Natural killer cell (primary cell): Measurements from ENCODE around the gene CGA. TPM values are rescaled to one million over a fixed set of nuclear protein-coding genes. Genes with fewer than 3 reads are reported as not detected.
A peak's percentile ranks its signal among the peaks of the same experiment; 100 is the strongest.

Experiments
- ATAC-seq, 3 donors: fragments of 150-1000 bp in 2 of 3; fragments of 200-7000 bp in 1 of 3; cut with Tn5 transposase; 1 replicate in 1 of 3; 2 replicates in 2 of 3; pipeline ENCODE4 v1.10.0; 2021; ENCODE audit warnings: mild to moderate bottlenecking in 2 of 3, moderate library complexity in 2 of 3
- DNase-seq, 2 donors: peaks; one replicate each; pipeline versions ENCODE4 v3.0.0 to v3.0.0-alpha.2; 2013 to 2021; ENCODE audit warnings: mixed read lengths in 1 of 2
- H3K27ac ChIP-seq: one replicate; pipeline ENCODE4 v1.5.1; 2013; ENCODE audit warnings: mild to moderate bottlenecking, low read length
- H3K27me3 ChIP-seq: one replicate; pipeline ENCODE4 v1.6.1; 2013; ENCODE audit warnings: low read length; ENCODE audit not compliant: control insufficient read depth, insufficient read depth
- H3K36me3 ChIP-seq: one replicate; pipeline ENCODE4 v1.6.1; 2013; ENCODE audit warnings: low read length; ENCODE audit not compliant: control insufficient read depth, insufficient read depth
- H3K4me1 ChIP-seq: one replicate; pipeline ENCODE4 v1.6.1; 2013; ENCODE audit warnings: low read length; ENCODE audit not compliant: control insufficient read depth, insufficient read depth
- H3K4me3 ChIP-seq: one replicate; pipeline ENCODE4 v1.5.1; 2013; ENCODE audit warnings: low read length
- H3K9me3 ChIP-seq: one replicate; pipeline ENCODE4 v1.6.1; 2013; ENCODE audit warnings: low read length; ENCODE audit not compliant: control insufficient read depth, insufficient read depth
- H3K27ac Mint-ChIP-seq, 2 donors: one replicate each; pipeline ENCODE4 v1.8.0; 2022; ENCODE audit warnings: mild to moderate bottlenecking in 2 of 2, mixed read lengths in 2 of 2, moderate library complexity in 1 of 2
- H3K27me3 Mint-ChIP-seq, 2 donors: one replicate each; pipeline ENCODE4 v1.8.0; 2022; ENCODE audit warnings: low read depth in 2 of 2, mixed read lengths in 2 of 2
- H3K36me3 Mint-ChIP-seq: one replicate; pipeline ENCODE4 v1.8.0; 2022; ENCODE audit warnings: mixed read lengths
- H3K4me1 Mint-ChIP-seq, 2 donors: one replicate each; pipeline ENCODE4 v1.8.0; 2022; ENCODE audit warnings: mixed read lengths in 2 of 2
- H3K4me3 Mint-ChIP-seq: one replicate; pipeline ENCODE4 v1.8.0; 2022; ENCODE audit warnings: mild to moderate bottlenecking, moderate library complexity, mixed read lengths
- H3K9me3 Mint-ChIP-seq, 2 donors: one replicate each; pipeline ENCODE4 v1.8.0; 2022; ENCODE audit warnings: mixed read lengths in 2 of 2
- WGBS: methylation state at CpG from one replicate; pipeline ENCODE4 v1.1.7; 2013; ENCODE audit warnings: missing lambda C conversion rate; ENCODE audit not compliant: insufficient coverage; 5-methylcytosine and 5-hydroxymethylcytosine counted together
- intact Hi-C: fragments of 100-400 bp; cut with micrococcal nuclease; formaldehyde crosslinking; loops from one replicate; pipeline ENCODE4 v1.14.2; 2022
- total RNA-seq, 4 donors: library from RNA; stranded (reverse); fragments of 120-200 nt in 1 of 4; gene quantifications; one replicate each; pipeline versions ENCODE4 v1.2.3 to v1.2.4, GENCODE V29; 2013 to 2022
- TF ChIP-seq, protein P1 (sequence below): fragments of 200-600 bp; IDR thresholded peaks from one replicate; pipeline ENCODE4 v1.8.0; 2022; ENCODE audit warnings: antibody characterized with exemption

Gene CGA
- total RNA-seq, 3 donors from 2014 or later (not counting 1 experiment from before 2014, with no cell fraction given), result not detected

DNA sequence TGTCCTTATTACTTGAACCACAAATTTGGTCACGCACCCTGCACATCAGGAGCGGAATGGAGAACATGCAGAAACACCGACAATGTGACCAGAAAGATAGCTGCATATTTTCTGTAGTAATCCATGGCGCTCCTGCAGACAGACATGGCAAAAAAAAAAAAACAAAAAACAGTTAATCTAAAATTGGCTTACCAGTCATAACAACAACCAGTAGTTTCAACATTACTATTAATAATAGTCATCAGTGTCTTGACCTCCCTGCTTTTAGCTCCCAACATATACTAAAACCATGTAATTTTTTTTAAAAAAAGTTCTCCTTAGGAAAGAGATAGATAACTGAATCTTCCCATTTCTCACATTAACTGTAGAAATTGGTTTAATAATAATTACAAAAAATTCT is 6.8 kb downstream of the CGA start:
- H3K36me3 ChIP-seq, result no peaks in the 10 kb centered on the region
- no peak overlapping the region for H3K27ac Mint-ChIP-seq
- H3K27me3 Mint-ChIP-seq, result peaks cover 3 to 10% of the 10 kb centered on the region in 2 donors
- TF ChIP-seq, protein P1, sequence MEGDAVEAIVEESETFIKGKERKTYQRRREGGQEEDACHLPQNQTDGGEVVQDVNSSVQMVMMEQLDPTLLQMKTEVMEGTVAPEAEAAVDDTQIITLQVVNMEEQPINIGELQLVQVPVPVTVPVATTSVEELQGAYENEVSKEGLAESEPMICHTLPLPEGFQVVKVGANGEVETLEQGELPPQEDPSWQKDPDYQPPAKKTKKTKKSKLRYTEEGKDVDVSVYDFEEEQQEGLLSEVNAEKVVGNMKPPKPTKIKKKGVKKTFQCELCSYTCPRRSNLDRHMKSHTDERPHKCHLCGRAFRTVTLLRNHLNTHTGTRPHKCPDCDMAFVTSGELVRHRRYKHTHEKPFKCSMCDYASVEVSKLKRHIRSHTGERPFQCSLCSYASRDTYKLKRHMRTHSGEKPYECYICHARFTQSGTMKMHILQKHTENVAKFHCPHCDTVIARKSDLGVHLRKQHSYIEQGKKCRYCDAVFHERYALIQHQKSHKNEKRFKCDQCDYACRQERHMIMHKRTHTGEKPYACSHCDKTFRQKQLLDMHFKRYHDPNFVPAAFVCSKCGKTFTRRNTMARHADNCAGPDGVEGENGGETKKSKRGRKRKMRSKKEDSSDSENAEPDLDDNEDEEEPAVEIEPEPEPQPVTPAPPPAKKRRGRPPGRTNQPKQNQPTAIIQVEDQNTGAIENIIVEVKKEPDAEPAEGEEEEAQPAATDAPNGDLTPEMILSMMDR, result no peak
- H3K4me1 ChIP-seq, result no peaks in the 10 kb centered on the region
- H3K27ac ChIP-seq, result no peak overlapping the region
- intact Hi-C loops, result no loop called here
- H3K4me1 Mint-ChIP-seq, result no peaks in the 10 kb centered on the region
- H3K4me3 Mint-ChIP-seq, result no peak overlapping the region
- ATAC-seq, result no peak
- H3K27me3 ChIP-seq, result no peaks in the 10 kb centered on the region
- H3K9me3 Mint-ChIP-seq, result no peaks in the 10 kb centered on the region
- WGBS, result 89% methylated on average over 4 of the region's 4 CpGs
- no peaks in the 10 kb centered on the region for H3K36me3 Mint-ChIP-seq
- DNase-seq, result no peak
- H3K4me3 ChIP-seq, result no peak overlapping the region
- no peaks in the 10 kb centered on the region for H3K9me3 ChIP-seq

DNA sequence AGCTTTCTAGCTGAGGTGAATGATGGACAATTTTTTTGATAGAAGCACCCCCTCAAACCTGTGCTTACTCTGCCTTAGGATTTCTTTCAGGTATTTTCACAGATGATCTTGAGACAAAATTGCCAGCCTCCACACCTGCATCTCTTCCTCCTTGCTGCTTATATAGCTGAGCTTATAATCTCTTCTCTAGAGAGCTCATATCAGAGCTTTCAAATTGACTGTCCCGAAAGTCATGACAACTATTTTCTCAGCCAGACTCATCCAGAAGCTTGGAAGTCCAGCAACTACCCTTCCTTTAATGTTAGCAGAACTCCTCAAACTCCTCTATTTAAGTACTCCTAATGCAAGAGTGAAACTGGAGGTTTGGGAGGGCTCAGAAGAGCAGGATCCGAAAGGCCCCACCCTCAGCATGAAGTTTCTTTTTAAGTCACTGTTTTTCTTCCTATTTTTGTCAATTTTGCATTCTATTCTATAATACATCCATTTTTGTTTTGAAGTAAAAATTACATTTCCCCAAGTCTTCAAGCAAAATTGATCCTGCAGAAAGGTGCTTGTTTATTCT is 12.7 kb downstream of the CGA start:
- Histone ChIP-seq H3K27ac (no peak overlapping the region), H3K4me1 (no peaks in the 10 kb centered on the region), H3K9me3 (no peaks in the 10 kb centered on the region), H3K36me3 (no peaks in the 10 kb centered on the region), H3K27me3 (no peaks in the 10 kb centered on the region), H3K4me3 (no peak overlapping the region)
- TF ChIP-seq, protein P1, result no peak
- H3K4me3 Mint-ChIP-seq, result no peak overlapping the region
- no peaks in the 10 kb centered on the region for H3K4me1 Mint-ChIP-seq
- no peak overlapping the region for H3K27ac Mint-ChIP-seq
- H3K36me3 Mint-ChIP-seq, result no peaks in the 10 kb centered on the region
- whole genome bisulfite sequencing, result 77% methylated on average over 2 of the region's 2 CpGs
- intact Hi-C loops, result no loop called here
- no peak for DNase-seq
- H3K9me3 Mint-ChIP-seq, result no peaks in the 10 kb centered on the region
- ATAC-seq, result no peak
- H3K27me3 Mint-ChIP-seq, result peaks cover 14 to 30% of the 10 kb centered on the region in 2 donors

DNA sequence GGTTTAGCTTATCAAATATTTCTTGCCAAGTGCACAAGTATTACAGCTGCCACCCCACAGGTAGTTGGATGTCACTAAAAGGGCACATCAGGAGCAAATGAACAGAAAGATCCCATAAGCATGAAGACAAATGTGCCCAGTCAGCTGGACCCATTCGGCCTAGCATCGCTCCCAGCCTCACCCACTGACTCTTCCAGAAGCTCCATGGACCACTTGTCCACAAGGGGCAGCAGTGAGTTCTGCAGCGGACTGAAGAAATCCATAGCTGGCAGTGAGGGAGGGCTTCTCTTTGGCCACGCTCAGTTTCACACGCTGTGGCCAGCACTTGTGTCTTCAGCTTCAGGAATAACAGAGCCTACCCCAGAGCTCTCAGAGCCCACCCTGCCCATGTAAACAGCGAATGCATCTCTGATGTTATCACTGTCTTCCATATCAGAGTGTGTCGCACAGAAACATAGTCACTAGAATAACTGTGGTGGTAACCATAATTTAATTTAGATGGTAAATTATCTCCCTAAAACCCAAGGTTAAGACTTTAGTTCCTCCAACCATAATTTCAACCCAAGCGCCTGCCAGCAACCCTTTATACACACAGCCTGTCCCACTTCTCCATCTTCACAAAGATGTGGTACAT is 15.8 kb downstream of the CGA start:
- WGBS, result 48% methylated on average over 7 of the region's 8 CpGs
- Histone ChIP-seq H3K4me3 (no peak overlapping the region), H3K27me3 (no peaks in the 10 kb centered on the region), H3K27ac (no peak overlapping the region), H3K4me1 (no peaks in the 10 kb centered on the region), H3K9me3 (no peaks in the 10 kb centered on the region), H3K36me3 (no peaks in the 10 kb centered on the region)
- Mint-ChIP-seq H3K27ac (no peak overlapping the region), H3K4me3 (no peak overlapping the region), H3K36me3 (no peaks in the 10 kb centered on the region), H3K4me1 (no peaks in the 10 kb centered on the region), H3K9me3 (no peaks in the 10 kb centered on the region), H3K27me3 (peaks cover 10 to 30% of the 10 kb centered on the region in 2 donors)
- DNase-seq, result peak; percentile 18 to 69
- ATAC-seq, result peak; percentile 48 to 70 (median 54)
- intact Hi-C loops, result no loop called here
- TF ChIP-seq, protein P1, result peak; percentile 71

GRCh38 chr6:87075168-87075567 is 19.7 kb downstream of the CGA start:
- TF ChIP-seq, protein P1, result no peak
- H3K4me1 ChIP-seq, result no peaks in the 10 kb centered on the region
- Mint-ChIP-seq H3K4me1 (no peaks in the 10 kb centered on the region), H3K4me3 (no peak overlapping the region), H3K9me3 (no peaks in the 10 kb centered on the region), H3K27ac (no peak overlapping the region), H3K36me3 (no peaks in the 10 kb centered on the region), H3K27me3 (peaks cover 7 to 14% of the 10 kb centered on the region in 2 donors)
- intact Hi-C loops, result no loop called here
- H3K4me3 ChIP-seq, result no peak overlapping the region
- H3K27ac ChIP-seq, result no peak overlapping the region
- no peak for DNase-seq
- H3K36me3 ChIP-seq, result no peaks in the 10 kb centered on the region
- no peaks in the 10 kb centered on the region for H3K9me3 ChIP-seq
- 98% methylated on average over 2 of the region's 2 CpGs for WGBS
- no peaks in the 10 kb centered on the region for H3K27me3 ChIP-seq
- no peak for ATAC-seq
